ENCODE data around the gene NID1.

GRCh38 chr1:236111527-236112331 lies 46.8 kb upstream of the NID1 start:
- TF ChIP-seq CTCF (IDR thresholded peaks at IDR 0.05) (no peak), POLR2A (IDR thresholded peaks at IDR 0.05) (no peak)

All from thyroid gland (tissue), 4 donors.